Muscle layer of duodenum (tissue), 2 donors: Measurements from ENCODE around the gene PSMD5.

Experiments used
- H3K27ac ChIP-seq: one replicate; pipeline ENCODE4 v1.7.0; 2013; ENCODE audit warnings: mild to moderate bottlenecking, low read length
- H3K27me3 ChIP-seq: one replicate; pipeline ENCODE4 v1.7.0; 2013; ENCODE audit warnings: low read depth, mild to moderate bottlenecking, control low read depth, low read length
- H3K36me3 ChIP-seq, 2 donors: one replicate each; pipeline ENCODE4 v1.7.0; 2013; ENCODE audit warnings: low read length in 2 of 2, control low read depth in 1 of 2, mild to moderate bottlenecking in 1 of 2; ENCODE audit not compliant: insufficient read depth in 2 of 2, control insufficient read depth in 1 of 2
- H3K4me1 ChIP-seq, 2 donors: one replicate each; pipeline ENCODE4 v1.7.0; 2013; ENCODE audit warnings: low read length in 2 of 2, mild to moderate bottlenecking in 2 of 2, control low read depth in 1 of 2, moderate library complexity in 1 of 2; ENCODE audit not compliant: insufficient read depth in 2 of 2, control insufficient read depth in 1 of 2
- H3K4me3 ChIP-seq, 2 donors: one replicate each; pipeline ENCODE4 v1.7.0; 2013; ENCODE audit warnings: low read length in 2 of 2, low read depth in 1 of 2, mild to moderate bottlenecking in 1 of 2
- H3K9me3 ChIP-seq, 2 donors: one replicate each; pipeline ENCODE4 v1.7.0; 2013; ENCODE audit warnings: low read length in 2 of 2, control low read depth in 1 of 2, mild to moderate bottlenecking in 1 of 2; ENCODE audit not compliant: control insufficient read depth in 1 of 2
- donor health status: healthy.

The PSMD5 gene

DNA sequence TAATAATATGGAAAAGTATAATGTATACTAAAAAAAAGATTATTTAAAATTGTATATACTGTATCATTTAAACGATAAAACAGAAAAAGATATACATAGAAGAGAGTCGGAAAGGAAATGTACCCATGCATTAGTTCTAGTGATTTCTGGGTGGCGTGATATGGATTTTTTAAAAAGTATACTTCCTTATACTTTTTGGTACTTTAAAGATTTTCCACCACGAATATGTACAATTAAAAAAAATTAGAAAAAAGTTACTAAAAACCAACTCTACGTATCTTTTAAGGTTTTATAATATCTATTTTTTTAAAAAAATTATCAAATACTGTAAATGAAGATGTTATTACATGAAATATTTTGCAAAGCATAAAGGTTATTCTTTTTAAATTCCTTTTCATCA, 22.0 kb upstream of the PSMD5 start:
- H3K9me3 ChIP-seq, result no peaks in the 10 kb centered on the region
- H3K4me1 ChIP-seq, result peaks cover 4% of the 10 kb centered on the region in 2 donors
- no peaks in the 10 kb centered on the region for H3K27me3 ChIP-seq
- H3K27ac ChIP-seq, result no peak overlapping the region
- no peak overlapping the region for H3K4me3 ChIP-seq
- peaks cover 30 to 64% of the 10 kb centered on the region in 2 donors for H3K36me3 ChIP-seq

DNA sequence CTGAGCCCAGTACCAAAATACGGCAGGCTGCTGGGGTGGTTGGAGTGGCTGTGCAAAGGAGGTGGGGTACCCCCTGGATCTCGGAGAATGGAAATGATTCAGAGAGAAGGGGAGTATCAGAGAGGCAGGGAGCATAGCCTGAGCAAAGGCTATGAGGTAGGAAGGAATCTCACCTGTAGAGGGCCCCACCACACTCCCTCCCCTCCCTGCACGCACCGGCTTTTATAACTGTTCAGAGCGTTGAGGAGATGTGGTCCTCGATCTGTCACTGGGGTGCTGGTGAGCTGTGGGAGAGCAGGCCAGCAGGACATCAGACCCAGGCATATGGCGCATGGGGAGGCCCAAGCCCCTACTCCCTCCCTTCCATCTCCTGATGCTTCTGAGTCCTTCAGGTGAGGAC, 21.1 kb upstream of the PSMD5 start:
- H3K27me3 ChIP-seq, result no peaks in the 10 kb centered on the region
- H3K4me3 ChIP-seq, result no peak overlapping the region
- H3K4me1 ChIP-seq, result peaks cover 4% of the 10 kb centered on the region in 2 donors
- no peaks in the 10 kb centered on the region for H3K9me3 ChIP-seq
- H3K36me3 ChIP-seq, result peaks cover 35 to 73% of the 10 kb centered on the region in 2 donors
- H3K27ac ChIP-seq, result no peak overlapping the region

DNA sequence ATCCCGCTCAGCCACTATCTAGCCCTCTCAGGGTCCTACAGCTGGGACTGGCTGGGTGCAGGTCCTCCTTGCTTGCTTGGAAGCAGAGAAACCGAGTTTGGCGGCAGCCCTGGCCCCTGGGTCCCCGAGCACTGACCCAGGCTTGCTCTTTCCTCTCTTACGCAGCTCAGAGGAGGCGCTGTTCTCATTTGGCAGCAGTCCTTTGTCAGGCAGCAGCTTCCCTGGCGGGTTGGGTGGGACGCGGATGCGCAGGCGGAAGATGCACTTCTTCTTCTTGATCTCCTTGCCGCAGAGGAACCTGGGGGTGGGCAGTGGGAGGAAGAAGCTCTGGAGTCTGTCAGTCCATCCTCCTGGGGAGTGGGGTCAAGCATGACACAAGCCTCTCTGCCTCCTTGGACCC, 19.7 kb upstream of the PSMD5 start:
- no peak overlapping the region for H3K4me3 ChIP-seq
- H3K27ac ChIP-seq, result no peak overlapping the region
- no peaks in the 10 kb centered on the region for H3K4me1 ChIP-seq
- H3K27me3 ChIP-seq, result no peaks in the 10 kb centered on the region
- H3K36me3 ChIP-seq, result peaks cover 40 to 81% of the 10 kb centered on the region in 2 donors
- no peaks in the 10 kb centered on the region for H3K9me3 ChIP-seq

DNA sequence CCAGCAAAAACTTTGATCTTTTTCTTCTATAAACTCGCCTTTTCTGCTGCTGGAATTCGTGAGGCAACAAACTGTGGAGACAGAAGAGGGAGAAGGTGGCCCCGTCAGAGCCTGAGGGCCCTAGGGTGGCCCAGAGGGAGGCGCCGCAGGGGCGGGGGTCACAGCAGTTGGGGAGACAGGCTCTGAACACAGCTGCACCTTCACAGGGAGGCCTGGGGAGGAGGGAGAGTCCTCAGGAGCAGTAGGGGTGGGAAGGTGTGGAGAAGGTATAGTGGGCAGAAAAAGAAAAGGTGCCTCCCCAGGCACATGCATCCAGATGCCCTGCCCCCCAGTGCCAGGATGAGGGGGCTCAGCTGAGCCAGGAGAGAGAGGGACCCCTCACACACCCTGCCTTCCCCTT, 19.2 kb upstream of the PSMD5 start:
- Histone ChIP-seq H3K9me3 (no peaks in the 10 kb centered on the region), H3K4me3 (no peak overlapping the region), H3K27me3 (no peaks in the 10 kb centered on the region), H3K27ac (no peak overlapping the region), H3K4me1 (no peaks in the 10 kb centered on the region), H3K36me3 (peaks cover 40 to 85% of the 10 kb centered on the region in 2 donors)

DNA sequence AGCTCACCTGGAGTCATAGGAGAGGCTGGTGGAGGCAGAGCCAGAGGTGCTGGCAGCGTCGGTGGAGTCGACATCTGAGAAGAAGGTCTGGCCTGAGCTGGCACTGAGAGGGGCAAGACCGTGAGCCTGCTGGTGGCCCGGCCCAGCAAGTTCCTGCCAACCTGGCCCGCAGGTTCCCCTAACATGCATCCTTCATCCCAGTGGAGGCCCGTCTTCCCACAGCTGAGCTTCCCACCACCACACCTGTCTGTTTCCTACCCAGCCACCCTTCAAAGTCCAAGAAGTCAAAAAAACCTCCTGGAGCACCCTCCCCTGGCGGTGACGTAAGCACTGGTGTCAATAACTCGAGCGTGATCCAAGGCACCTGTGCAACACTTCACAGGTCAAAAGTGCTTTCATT, 17.4 kb upstream of the PSMD5 start:
- Histone ChIP-seq H3K27ac (no peak overlapping the region), H3K4me3 (no peak overlapping the region), H3K4me1 (no peaks in the 10 kb centered on the region), H3K36me3 (peaks cover 34 to 73% of the 10 kb centered on the region in 2 donors), H3K9me3 (no peaks in the 10 kb centered on the region), H3K27me3 (no peaks in the 10 kb centered on the region)

DNA sequence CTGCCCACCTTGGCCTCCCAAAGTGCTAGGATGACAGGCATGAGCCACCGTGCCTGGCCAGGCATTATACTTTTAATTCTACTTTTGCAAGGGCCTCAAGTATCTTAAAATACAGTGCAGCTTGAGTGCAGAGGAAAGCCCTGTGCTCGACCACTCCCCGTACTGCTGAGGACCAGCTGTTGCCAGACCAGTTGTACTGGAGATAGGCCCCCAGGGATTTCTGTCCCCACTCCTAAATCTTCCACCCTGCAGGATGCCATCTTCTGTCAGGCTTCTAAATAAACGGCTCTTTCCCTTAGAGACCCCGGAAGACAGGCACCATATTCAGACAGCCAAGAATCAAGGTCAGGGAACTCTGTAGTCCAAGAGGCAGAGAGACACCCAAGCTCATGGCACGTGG, 16.6 kb upstream of the PSMD5 start:
- Histone ChIP-seq H3K4me3 (no peak overlapping the region), H3K27ac (no peak overlapping the region), H3K9me3 (no peaks in the 10 kb centered on the region), H3K4me1 (no peaks in the 10 kb centered on the region), H3K36me3 (peaks cover 34 to 72% of the 10 kb centered on the region in 2 donors), H3K27me3 (no peaks in the 10 kb centered on the region)

DNA sequence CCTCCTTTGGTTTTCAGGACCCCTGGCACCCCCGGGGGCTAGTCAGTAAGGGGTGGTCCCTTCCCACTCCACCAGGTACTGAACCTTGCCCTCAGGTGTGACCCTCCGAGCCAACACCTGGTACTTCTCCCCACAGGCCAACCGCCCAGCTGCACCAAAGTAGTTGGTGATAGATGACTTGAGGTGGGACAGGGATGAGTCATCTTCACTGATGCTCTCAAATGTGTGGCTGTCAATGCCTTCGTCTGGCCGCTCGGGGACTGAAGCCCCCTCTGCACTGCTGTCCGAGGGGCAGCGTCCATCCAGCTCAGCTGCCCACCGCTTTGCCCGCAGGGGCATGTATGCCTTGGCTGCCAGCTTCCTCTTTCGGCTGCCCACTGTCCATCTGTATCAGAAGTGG, 15.2 kb upstream of the PSMD5 start:
- H3K27me3 ChIP-seq, result no peaks in the 10 kb centered on the region
- peaks cover 34 to 59% of the 10 kb centered on the region in 2 donors for H3K36me3 ChIP-seq
- H3K4me1 ChIP-seq, result no peaks in the 10 kb centered on the region
- no peak overlapping the region for H3K27ac ChIP-seq
- no peaks in the 10 kb centered on the region for H3K9me3 ChIP-seq
- H3K4me3 ChIP-seq, result no peak overlapping the region

DNA sequence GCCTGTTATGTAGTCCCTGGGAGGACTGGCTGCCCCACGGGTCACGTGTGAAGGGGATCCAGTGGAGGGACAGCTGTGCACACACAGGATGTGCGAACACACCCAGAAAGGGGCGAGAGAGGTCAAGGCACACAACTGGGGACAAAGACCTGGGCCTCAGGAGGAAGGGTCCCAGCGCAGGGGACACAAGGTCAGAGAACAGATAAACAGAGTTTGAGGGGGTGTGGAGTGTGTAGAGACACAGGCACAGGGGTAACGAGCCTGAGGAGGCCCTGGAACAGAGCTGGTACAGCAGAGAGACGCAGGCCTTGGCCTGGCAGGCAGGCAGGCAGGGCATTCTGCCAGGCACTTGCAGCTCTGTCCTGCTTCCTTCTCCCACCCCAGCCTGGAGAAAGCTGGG, 14.8 kb upstream of the PSMD5 start:
- H3K27ac ChIP-seq, result no peak overlapping the region
- no peaks in the 10 kb centered on the region for H3K27me3 ChIP-seq
- H3K4me3 ChIP-seq, result no peak overlapping the region
- no peaks in the 10 kb centered on the region for H3K9me3 ChIP-seq
- peaks cover 31 to 54% of the 10 kb centered on the region in 2 donors for H3K36me3 ChIP-seq
- H3K4me1 ChIP-seq, result no peaks in the 10 kb centered on the region

DNA sequence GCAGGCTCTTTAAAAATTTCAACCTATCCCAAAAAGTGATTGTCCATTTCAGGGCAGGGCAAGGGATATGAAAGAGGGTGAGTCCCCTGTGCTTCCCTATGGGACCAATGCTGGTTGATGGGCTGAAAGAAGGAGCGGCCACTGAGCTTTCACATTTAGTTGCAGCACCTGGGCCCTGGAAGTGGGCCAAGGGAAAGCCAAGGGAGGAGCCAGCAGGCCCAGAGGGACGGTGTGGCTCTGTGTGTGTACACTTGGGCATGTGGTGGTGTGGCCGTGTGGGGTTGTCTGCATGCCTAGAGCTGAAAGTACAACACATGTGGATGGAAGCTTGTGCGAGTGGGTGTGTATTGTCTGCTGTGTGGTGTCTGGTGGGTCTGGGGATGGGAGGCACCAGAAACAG, 14.0 kb upstream of the PSMD5 start:
- Histone ChIP-seq H3K27ac (no peak overlapping the region), H3K9me3 (no peaks in the 10 kb centered on the region), H3K4me3 (no peak overlapping the region), H3K4me1 (no peaks in the 10 kb centered on the region), H3K36me3 (peaks cover 28 to 47% of the 10 kb centered on the region in 2 donors), H3K27me3 (no peaks in the 10 kb centered on the region)

DNA sequence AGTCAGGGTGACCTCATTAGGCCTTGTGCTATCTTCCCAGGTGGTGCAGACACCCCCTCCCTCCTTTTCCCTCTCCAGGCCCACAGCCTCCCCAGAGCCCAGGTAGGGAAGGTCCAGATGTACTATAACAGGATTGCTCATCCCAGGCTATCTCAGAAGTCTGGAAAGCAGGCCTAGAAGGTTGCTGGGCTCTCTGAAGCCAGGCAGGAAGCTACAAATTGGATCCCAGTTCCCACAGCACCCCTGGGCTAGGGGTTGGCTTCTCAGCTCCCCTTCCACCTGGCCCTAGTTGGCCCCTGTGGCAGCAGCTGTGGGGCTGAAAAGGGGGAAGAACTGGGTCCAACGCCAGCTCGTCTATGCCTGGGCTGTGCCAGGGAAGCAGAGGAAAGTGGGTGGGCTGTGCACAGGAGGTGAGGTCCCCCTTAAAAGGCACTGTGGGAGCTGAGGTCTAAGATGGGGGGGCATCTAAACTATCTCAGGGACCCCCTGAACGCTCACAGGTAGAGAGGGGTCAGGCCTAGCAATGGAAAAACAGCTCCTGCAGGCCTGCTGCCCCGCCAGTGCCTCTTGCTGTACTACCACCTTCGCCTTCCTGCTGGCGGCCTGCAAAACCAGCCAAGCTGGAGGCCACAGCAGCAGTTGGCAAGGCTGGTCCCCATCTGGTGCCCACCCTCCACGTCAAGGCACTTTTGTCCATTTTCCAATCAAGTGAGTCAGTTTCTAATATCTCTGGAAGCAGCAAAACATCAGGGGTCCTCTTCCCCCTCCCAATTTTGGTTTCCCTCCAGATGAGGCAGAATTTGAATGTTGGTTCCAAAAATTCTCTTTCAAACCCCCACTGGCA, 13.3 kb upstream of the PSMD5 start:
- H3K36me3 ChIP-seq, result peaks cover 22 to 40% of the 10 kb centered on the region in 2 donors
- no peaks in the 10 kb centered on the region for H3K4me1 ChIP-seq
- H3K27me3 ChIP-seq, result no peaks in the 10 kb centered on the region
- no peak overlapping the region for H3K4me3 ChIP-seq
- H3K27ac ChIP-seq, result no peak overlapping the region
- no peaks in the 10 kb centered on the region for H3K9me3 ChIP-seq

DNA sequence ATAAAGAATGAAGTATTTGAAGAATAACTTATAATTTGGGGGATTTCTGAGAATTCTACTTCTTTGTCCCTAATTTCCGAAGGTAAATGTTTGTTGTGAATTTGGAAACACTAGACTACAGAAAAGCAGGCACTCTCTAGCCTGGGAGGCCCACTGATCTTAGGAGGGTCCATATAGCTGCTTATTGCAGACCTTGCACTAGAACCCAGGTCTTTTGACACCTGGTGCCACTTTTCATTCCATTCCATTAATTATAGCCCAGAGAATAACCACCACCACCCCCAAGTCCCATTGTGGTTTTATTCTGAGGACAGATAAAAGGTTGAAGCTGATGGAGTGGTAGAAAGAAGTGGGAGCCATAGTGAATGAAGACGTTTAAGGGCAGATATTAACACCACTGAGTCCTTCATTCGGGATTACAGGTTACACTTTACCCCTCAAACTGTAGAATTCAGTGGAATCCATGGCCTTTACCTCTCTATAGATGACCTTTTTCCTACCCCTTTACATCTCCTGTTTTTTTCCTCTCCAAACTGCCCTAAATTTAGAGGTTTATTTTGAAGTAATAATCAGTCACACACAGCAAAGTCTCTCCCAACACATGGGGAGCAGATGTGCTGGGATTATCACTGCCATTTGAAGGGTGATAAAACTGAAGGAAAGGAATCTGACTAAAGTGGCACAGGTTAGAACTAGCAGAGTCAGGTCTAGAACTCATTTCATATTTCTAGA, 12.0 kb upstream of the PSMD5 start:
- no peaks in the 10 kb centered on the region for H3K4me1 ChIP-seq
- H3K27ac ChIP-seq, result no peak overlapping the region
- peaks cover 11 to 27% of the 10 kb centered on the region in 2 donors for H3K36me3 ChIP-seq

More for the DNA sequence above, 12.0 kb upstream of the PSMD5 start:
- Histone ChIP-seq H3K9me3 (no peaks in the 10 kb centered on the region), H3K27me3 (no peaks in the 10 kb centered on the region), H3K4me3 (no peak overlapping the region)
